Amniotic epithelial cell (primary cell): ENCODE measurements around the gene GFAP.

ENCODE experiments used
- DNase-seq: peaks from one replicate; pipeline ENCODE4 v3.0.0-alpha.2; 2010; ENCODE audit warnings: low read depth

The GFAP gene

DNA sequence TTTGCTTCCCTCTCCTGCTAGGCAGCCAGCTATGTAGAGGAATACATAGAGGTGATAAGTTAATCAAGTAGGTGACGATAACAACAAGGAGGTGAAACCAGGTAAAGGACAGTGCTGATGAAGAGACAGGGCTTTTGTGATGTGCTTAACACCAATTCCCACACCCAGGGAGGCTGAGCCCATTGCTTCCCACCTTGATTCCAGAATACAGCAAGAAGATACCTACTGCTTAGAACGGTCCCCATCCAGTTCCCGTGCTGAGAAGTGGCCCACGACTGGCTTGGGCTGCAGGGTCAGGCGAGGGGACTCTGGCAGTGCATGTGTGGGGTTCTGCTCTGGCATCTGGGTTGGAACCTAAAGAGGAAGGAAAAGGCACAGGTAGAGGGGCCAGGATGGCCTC lies 16.1 kb upstream of the GFAP start:
- no peak for DNase-seq

DNA sequence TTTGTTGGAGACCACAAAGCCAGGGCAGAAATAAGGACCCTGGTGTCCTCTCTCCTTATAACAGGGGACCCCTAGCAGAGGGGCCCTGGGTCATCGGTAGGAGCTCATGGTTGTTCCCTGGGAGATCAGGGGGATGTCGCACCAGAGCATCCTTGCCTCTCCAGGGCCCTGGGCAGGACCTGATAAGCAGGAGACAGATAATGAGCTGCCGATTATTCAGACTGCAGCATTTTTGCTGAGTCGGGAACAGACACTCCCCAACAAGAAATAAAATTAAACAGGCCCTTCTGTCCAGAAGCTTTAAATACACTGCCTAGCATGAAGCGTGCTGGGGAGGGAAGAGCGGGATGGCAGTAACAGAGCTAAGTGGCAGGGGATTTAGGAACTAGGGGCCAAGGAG lies 15.4 kb upstream of the GFAP start:
- DNase-seq, result no peak

DNA sequence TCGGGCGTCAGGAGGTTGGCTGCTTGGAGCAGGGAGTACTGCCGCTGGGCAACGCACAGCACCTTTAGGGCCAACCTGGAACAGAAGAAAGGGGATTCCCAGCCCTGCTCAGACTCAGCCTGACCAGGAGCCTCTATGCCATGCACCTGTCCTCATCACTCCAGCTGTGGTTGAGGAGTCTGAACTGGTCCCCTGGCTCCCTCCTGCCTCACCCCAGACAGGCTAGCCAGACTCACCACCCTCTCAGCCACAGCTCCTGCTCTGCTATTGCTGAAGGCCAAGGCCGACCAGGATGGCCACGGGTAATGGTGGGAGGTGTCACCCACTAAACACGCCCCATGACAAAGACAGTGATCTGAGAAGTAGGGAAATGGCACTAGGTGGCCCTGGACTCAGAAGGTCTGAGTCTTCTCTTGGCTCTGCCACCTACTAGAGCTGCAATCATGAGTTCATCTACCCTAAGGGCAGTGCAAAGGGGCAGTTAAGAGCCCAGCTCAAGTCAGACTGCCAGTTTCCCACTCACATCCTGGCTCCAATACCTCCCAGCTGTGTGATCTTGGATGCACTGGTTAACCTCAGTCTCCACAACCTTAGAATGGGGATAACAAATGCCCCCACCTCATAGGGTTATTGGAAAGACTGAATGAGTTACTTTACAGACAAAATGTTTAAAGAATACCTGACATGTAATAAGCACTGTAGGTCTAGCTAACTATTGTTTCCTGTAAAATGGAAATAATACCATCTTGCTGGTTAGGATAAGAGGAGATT lies 13.8 kb upstream of the GFAP start:
- no peak for DNase-seq

DNA sequence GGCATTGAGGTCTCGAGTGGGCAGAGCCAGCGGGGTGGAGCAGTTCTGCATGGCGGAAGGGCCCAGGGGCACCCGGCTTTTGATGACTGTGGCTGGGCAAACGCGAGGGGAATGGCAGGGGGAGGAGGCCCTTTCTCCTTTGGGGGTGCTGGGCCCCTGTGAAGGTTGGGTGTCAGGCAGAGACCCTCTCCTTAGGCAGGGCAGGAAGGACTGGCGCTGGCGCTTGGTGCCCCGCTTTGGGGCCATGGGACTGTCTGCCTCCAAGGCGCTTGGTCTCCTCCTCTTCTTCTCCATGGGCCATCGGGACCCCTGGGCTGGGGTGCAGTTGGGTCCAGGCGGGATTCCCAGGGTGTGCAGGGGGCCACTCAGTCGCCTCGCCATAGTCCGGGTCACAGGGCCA lies 12.8 kb upstream of the GFAP start:
- no peak for DNase-seq

DNA sequence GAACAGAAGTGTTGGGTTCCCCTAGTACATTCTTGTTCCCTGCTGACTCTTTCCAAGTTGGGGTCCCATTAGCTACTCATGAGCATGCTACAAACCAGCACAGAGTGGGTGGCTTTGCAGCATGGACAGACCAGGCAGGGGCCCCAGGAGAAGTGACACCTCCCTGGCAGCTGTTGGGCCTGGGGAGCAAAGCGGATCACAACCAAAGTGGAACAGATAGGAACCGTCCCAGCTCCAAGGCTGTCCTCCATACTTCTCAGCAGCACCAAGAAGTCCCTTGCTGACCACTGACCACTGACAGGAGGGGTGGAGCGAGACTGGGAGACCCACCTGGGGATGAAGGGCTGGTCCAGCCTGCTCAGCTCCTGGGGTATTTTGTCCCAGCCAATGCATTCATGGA lies 12.4 kb upstream of the GFAP start:
- no peak for DNase-seq

DNA sequence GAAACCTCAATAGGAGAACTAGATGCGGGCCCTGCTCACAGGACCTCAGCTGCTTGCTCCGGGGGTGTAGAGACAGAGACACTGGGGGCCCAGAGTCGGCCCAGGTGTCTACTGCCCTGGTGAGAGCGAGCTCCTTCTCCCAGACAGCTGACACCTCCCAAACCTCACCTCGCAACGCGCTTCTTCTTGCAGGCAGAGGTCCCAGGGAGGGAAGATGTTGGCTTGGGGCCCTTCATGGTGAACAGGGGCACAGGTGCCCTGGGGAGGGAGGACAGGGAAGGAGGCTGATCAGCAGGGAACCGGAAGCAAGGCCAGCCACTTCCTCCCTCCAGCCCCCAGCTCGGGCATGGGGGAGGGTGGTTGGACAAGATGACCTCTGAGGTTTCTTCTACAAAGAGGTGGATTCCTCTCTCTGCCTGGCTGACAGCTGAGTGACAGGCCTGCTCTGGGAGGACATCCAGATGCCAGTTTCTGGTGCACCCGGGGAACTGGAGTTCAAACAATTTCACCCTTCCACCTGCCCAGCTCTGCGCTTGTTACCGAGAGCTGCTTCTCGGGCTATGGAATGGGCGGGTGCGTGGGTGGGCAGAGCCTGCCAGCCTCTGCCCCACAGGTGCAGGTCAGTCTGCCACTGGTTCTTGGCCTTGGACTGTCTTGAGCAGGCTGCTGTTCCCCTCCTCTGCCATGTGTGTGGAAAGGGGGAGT lies 11.7 kb upstream of the GFAP start:
- DNase-seq, result no peak

DNA sequence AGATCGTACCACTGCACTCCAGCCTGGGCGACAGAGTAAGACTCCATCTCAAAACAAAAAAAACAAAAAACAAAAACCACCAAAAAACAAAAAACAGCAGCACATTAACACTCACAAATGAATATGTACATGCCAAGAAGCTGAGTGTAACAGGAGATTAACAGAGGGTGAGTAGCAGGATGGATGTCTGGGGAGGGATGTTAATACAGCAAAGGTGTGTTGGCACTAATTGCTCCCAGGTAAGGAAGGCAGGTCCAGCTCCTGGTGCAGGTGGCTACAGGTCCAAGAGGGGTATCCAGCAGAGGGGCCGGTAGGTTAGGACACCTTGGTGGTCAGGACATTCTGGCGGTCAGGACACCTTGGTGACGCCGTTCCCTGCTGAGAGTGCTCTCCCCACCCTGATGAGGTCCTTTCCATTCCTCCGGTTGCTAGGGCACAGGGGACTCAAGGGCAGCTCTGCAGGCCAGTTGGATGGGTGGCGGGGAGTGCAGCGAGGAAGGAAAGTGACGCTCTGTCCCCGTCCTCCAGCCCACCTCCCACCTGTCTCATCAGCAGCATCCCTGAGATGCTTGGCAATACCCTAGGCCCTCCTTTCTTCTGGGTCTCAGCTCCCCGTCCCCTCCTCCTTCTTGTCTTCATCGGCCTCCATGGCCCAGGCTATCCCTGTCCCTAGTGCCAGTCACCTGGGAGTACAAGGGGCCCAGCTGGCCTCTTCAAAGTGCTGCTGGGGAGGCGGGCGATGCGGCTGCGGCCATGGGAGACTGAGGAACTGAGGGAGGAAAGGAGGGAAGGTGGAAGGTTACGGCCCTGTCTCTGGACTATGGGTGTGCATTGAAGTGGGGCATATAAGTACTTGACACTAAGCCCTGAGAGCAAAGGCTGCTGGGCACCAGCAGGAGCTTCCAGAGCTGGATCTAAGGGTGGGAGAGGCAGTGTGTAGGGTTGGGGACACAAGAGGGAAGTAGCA lies 10.7 kb upstream of the GFAP start:
- DNase-seq, result no peak

DNA sequence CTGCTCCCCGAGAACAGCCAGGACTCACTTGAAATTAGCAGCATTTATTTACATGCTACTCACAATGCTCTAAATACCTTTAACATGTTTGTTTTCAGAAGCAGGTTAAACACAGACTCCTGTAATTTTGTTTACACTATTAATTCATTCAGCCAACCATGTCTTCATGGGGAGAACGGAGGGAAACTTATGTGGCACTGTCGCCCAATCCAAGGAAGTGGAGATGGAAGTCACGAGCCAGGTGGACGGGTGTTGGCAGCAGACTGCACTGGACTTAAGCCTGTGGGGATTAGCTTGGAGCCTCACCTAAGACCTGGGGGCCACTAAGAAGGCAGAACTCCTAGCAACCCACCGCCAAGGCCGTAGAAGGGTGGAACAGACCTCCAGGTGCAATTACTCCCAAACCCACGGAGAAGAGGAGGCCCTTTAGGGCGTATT lies 8.8 kb upstream of the GFAP start:
- no peak for DNase-seq

DNA sequence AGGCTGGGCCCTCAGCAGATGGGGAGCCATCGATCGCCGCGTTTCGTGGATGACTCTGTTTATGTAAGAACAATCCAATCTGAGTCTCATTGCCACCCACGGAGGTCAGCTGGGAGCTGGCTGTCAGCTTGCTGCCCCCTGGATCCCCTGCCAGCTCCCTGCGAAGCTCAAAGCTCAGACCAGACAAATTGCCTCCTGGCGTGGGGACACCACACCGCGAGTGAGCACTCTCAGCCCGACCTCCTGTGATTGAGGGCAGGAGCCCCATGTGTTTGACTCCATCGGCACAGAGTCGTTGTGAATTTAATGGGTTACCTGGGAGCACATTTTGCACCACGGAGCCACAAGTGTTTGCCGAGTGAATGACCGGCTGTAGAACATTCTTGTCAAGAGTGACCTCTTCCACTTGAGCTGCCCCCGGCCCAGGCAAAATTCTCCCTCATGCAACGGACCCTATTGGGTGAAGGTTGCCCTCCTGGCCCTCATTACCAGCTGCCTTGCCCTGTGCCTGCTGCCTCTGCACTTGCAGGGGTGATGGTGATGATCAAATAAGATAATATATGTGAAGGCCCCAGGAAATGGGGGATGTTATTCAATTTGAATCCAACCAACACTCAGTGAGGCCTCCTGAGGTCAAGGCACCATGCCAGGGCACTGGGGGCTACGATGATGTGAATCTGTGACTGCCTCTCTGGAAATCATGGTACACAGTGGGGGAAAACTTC lies 7.6 kb upstream of the GFAP start:
- no peak for DNase-seq

DNA sequence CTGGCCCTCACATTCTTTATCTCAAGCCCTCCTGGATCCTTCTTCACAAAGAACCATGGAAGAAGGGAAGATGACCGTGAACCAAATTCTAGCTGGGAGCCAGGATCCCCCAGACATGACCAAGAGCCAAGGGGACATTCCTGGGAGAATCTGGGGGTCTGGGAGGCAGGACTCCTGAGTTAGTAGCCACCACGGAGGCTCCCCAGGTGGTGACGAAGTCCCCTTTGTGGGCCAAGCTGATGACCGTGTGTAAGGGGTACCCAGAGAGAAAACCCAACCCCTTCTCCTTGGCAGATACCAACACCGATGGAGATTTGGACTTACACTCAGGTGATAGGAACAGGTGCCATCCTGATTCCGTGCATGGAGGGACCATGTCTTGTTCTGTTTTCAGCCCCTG lies 6.8 kb upstream of the GFAP start:
- no peak for DNase-seq

DNA sequence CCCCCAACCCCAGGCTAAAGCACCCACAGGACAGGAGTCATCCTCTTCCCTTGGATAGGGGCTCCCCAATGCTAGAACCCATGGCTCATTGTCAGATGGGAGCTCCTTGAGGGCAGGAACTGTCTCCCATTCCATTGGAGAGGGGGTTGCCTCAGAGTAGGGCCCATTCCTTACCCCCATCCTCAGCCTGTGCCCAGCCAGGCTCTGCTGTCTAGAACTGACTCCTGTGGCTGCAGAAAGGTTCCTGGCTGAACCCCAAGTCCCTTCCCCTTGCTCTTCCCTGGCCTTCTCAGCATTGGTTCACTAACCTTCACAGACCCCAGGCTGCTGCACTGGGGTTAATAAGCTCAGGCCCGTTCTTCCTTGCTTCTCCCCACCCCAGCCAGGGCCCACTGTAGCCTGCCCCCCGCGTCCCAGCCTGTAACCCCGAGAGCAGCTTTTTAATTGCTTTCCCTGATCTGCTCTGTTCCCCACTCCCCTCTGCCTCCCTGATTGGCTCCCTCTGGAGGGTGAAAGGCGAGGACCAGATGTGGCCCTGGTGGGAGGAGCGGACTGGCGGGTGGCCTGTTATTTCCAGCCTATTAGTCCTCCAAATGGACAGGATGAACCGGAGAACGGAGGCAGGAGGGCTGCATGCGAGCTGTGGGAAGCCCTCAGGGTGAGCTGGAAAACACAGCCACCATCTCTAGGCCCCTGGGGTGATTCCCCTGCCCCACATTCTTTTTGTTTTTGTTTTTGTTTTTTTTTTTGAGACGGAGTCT lies 6.0 kb upstream of the GFAP start:
- DNase-seq, result no peak

DNA sequence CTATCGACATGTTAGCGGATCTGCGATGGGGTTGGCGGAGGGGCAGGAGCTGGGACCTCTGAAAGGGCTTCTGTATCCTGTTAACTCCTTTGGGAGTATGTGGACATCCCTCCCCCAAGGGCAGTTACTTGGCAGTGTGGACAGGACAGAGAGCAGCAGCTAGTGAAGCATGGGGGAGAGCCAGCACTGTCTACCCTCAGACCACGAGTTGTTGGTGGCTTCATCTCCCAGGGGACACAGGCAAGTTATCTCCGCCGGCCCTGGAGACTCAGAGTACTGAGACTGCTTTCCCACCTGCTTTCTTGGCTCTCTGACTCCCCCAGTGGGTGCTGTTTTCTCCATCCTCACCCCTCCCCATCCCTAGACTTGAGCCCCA lies 5.3 kb upstream of the GFAP start:
- no peak for DNase-seq

DNA sequence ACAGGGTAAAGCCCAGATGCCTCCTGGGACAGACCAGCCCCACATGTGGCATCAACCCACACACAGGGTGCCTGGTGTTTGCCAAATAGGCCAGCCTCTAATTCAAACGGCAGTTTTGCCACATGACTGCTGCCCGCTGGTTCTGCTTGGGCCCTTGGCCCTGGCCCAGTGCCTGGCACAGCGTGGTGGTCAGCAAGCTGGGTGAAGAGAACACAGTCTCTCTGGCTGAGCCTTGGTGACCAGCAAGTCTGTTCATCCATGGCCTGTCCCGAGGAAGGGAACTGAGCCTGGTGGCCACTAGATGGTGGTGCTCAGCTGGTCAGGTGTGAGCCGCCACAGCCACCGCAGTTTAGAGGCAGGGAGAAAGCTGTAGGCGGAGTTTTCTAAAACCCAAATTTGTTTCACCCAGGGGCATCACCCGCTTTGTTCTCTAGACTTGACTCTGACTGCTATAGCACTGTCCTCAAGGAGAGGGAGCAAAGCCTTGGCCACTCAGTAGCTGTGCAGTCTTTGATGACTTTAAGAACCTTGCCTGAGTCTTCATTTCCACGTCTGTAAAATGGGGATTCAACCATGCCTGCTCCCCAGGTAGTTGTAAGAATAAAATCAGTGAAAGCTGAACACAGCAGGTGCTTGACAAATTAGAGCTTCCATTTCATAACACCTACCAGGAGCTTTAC lies 4.7 kb upstream of the GFAP start:
- peak; percentile 68 for DNase-seq

DNA sequence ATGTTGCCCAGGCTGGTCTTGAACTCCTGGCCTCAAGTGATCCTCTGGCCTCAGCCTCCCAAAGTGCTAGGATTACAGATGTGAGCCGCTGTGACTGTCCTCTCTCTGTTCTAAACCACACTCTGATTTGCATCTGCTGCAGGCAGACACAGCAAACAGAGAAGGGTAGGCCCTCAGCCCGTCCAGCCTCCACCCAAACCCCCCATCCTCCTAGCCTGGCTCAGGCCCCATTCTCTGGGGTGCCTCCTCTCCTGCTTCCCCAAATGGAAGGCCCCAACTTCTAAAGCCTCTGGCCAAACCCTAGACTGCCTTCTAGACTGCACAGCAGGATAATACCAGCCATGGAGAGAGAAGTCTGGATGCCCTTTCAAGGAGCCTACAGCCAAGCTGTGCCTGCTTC lies 4.1 kb upstream of the GFAP start:
- no peak for DNase-seq

DNA sequence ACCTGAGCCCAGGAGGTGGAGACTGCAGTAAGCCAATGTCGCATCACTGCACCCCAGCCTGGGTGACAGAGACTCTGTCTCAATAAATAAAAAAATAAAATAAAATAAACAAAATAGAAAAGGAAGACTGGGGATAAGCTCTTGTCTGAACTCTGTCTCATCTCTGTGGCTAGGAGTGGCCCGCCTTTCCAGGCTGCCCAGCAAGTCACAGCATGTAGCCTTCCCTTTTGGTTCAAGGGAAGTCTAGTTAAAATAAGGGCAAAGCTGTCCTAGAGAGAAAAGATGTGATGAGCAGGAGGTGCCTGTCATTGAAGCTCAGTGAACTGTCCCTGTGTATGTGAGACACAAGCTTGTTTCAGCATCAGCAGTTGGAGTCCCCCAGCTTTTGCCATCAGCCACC lies 2.7 kb upstream of the GFAP start:
- DNase-seq, result no peak

DNA sequence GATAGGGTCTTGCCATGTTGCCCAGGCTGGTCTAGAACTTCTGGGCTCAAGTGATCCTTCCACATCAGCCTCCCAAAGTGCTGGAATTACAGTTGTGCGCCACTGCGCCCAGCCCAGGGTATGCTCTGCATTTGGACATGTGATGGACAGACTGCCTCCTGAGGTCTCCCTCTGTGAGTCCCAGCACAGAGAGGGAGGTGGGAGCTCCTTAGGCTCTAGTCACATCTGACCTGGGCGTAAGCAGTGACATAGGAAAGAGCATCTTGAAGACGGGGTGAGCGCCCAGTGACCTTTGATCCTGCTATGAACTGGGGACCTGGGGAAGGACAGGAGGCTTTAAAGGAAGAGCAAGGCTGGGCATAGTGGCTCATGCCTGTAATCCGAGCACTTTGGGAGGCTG lies 2.2 kb upstream of the GFAP start:
- no peak for DNase-seq

DNA sequence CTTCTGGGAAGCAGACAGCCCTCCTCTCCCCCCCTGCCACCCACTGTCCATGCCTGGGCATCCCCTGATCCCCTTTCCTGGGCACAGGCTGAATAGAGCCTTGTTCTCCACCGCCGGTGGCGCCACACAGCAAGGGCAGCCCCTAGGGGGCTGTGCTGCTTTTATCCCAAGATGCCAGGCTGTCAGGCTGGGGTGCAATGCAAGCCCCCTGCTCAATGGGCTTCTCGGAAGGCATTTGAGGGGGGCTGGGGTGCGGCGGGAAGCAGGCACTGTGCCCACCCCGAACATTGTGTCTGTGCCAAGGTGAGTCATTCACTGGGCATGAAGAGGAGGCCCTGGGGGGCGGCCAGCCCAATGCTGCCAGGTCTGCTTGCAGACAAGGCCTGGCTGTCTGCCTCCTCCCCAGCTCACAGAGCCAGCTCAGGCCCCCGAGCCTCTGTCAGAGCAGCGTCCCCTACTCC lies 1.5 kb upstream of the GFAP start:
- DNase-seq, result peak; percentile 37

DNA sequence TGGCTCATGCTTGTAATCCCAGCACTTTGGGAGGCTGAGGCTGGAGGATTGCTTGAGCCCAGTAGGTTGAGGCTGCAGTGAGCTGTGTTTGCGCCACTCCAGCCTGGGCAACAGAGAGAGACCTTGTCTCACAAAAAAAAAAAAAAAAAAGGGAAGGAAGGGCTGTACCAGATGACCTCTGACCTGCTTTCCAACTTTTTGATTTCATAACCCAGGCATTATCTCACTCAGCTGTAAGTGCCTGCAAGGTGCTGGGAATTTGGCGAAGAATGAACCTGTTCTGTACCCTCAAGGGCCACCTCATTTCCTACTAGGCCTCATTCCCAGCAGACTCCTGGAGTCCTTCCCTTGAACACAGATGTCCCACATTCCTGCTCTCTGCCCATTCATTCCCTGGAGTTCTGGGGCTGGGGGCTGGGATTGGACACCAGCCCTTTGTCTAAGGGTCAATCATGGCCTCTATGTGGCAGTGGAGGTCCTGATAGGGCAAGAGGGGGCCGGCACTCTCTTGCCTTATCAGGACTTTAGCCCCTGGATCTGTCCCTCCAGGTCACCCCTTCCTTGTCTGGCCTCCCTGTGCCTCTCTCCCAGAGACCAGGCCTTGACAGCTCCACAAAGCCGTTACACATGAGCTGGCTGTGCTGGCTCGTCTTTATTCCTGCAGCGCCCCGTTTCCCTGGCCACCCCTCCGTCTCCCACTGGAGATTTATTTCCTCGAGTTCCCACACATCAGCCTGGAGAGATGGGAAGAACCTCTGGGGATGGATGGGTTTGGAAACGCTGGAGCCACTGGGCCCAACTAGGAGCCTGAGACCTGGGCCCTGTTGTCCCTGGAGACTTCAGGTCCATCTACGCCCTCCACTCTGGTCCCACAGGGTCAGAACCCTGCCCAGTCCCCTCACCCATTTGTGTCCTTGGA lies 821 bp upstream of the GFAP start:
- peak; percentile 28 for DNase-seq

DNA sequence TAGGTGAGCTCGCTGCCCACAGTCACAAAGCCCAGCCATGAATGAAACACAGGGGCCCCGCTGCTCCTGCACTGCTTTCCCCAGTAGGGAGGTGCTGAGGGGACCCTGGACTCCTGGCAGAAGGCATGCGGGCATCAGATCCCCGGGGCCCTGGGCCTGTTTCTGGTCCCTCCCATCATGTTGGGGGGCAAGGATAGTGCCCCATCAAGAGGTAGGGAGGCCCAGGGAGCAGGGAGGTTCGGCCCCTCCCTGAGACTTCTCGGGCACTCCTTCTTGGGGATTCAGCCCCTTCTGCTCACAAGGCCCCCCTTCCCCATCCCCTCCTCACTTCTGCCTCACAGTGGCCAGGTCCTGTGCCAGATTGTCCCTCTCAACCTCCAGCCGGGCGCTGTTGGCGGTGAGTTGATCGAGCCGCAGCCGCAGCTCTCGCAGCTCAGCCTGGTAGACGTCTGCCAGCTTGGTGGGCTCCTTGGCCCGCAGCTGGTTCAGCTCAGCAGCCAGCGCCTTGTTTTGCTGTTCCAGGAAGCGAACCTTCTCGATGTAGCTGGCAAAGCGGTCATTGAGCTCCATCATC lies 515 bp downstream of the GFAP start:
- no peak for DNase-seq
